Transverse colon (tissue), 4 donors: ENCODE measurements around the gene C1QBP. TPM values are rescaled to one million over a fixed set of nuclear protein-coding genes. Genes with fewer than 3 reads are reported as not detected.

Source experiments
- DNase-seq: peaks from one replicate; pipeline ENCODE4 v3.0.0-alpha.2; 2019
- H3K27ac ChIP-seq, 4 donors: fragments of 200-600 bp; sonication (generic); 2 replicates each; pipeline ENCODE4 v1.5.1; 2016 to 2018; ENCODE audit warnings: inconsistent platforms in 4 of 4
- H3K27me3 ChIP-seq: fragments of 200-600 bp; sonication (generic); 2 replicates; pipeline ENCODE4 v1.5.1; 2017; ENCODE audit warnings: inconsistent platforms
- H3K36me3 ChIP-seq, 4 donors: fragments of 200-600 bp; sonication (generic); 2 replicates each; pipeline ENCODE4 v1.5.1; 2017 to 2019; ENCODE audit warnings: inconsistent platforms in 4 of 4
- H3K4me1 ChIP-seq, 4 donors: fragments of 200-600 bp; sonication (generic); 2 replicates each; pipeline ENCODE4 v1.5.1; 2017 to 2020; ENCODE audit warnings: inconsistent platforms in 4 of 4
- H3K4me3 ChIP-seq, 4 donors: fragments of 200-600 bp; sonication (generic); 1 replicate in 1 of 4; 2 replicates in 3 of 4; pipeline versions ENCODE4 v1.5.1 to v1.6.1; 2017 to 2019; ENCODE audit warnings: inconsistent platforms in 4 of 4
- H3K9me3 ChIP-seq, 2 donors: fragments of 200-600 bp; sonication (generic); 2 replicates each; pipeline ENCODE4 v1.5.1; 2017 to 2019; ENCODE audit warnings: inconsistent platforms in 2 of 2
- CTCF ChIP-seq, 5 experiments: fragments of 200-600 bp in 3 of 5; fragments of 450-650 bp in 2 of 5; sonication (generic) in 3 of 5; IDR thresholded peaks; 1 replicate in 2 of 5; 2 replicates in 3 of 5; pipeline ENCODE4 v1.5.1; 2016 to 2017; ENCODE audit warnings: antibody characterized with exemption in 5 of 5, inconsistent platforms in 3 of 5, mild to moderate bottlenecking in 2 of 5, moderate library complexity in 1 of 5
- EP300 ChIP-seq: sonication (generic); formaldehyde crosslinking; IDR thresholded peaks from one replicate; pipeline ENCODE4 v1.6.1; 2017; ENCODE audit warnings: antibody characterized with exemption, low read depth
- POLR2A ChIP-seq: fragments of 450-650 bp; IDR thresholded peaks from one replicate; pipeline ENCODE4 v1.6.1; 2016; ENCODE audit warnings: antibody characterized with exemption, mild to moderate bottlenecking, moderate library complexity
- POLR2AphosphoS5 ChIP-seq, 3 donors: sonication (generic); formaldehyde crosslinking; IDR thresholded peaks; one replicate each; pipeline ENCODE4 v1.6.1; 2016; ENCODE audit warnings: antibody characterized with exemption in 3 of 3
- WGBS, 2 donors: methylation state at CpG; one replicate each; pipeline ENCODE4 v1.1.5; 2018; ENCODE audit warnings: low coverage in 1 of 2; 5-methylcytosine and 5-hydroxymethylcytosine counted together
- in situ Hi-C, 4 donors: fragments of 200-750 bp; cut with MboI; loops; one replicate each; pipeline versions ENCODE4 v1.15.0 to v1.15.1; 2017; ENCODE audit warnings: low sequenced_read_pairs in 3 of 4, low pct_ligation_motif_present in 1 of 4, low pct_unique_long_range_greater_than_20kb in 1 of 4
- intact Hi-C: fragments of 100-400 bp; cut with DNase I; formaldehyde crosslinking; loops from one replicate; pipeline ENCODE4 v1.15.1; 2023; ENCODE audit warnings: low total_unique reads
- total RNA-seq, 4 donors: library from RNA; depleted of rRNA; stranded (reverse); fragments of >200 nt; gene quantifications; one replicate each; pipeline ENCODE4 v1.1.0, GENCODE V29; 2016

The C1QBP gene
- total RNA-seq, 4 donors from 2014 or later, result 31.0 to 183 (median 85.8) TPM

GRCh38 chr17:5413682-5414081 lies 25.3 kb downstream of the C1QBP start:
- intact Hi-C loops (no loop called here), in situ Hi-C loops (no loop called here)
- no peak for DNase-seq
- 18 to 43% methylated on average over 4 of the region's 4 CpGs for WGBS, 2 donors
- Histone ChIP-seq H3K27ac (peak overlapping the region; percentile 38 to 52 (median 48)), H3K4me1 (peaks cover 12 to 45% (median 28%) of the 10 kb centered on the region in 4 donors), H3K4me3 (no peak overlapping the region), H3K27me3 (no peaks in the 10 kb centered on the region), H3K36me3 (peaks cover 0 to 28% (median 7%) of the 10 kb centered on the region in 4 donors), H3K9me3 (no peaks in the 10 kb centered on the region)
- TF ChIP-seq POLR2A, result no peak
- peak in 1 of 3 donors; percentile 62 for TF ChIP-seq POLR2AphosphoS5 (IDR thresholded peaks at IDR 0.05)

GRCh38 chr17:5410594-5411272 lies 28.2 kb downstream of the C1QBP start:
- 88 to 90% methylated on average over 7 of the region's 7 CpGs for WGBS, 2 donors
- intact Hi-C loops, result no loop called here

GRCh38 chr17:5408186-5408585 lies 30.8 kb downstream of the C1QBP start:
- Histone ChIP-seq H3K27ac (no peak overlapping the region), H3K36me3 (peaks cover 0 to 54% (median 22%) of the 10 kb centered on the region in 4 donors), H3K4me3 (no peak overlapping the region), H3K27me3 (no peaks in the 10 kb centered on the region), H3K9me3 (no peaks in the 10 kb centered on the region), H3K4me1 (peaks cover 0 to 10% (median 8%) of the 10 kb centered on the region in 4 donors)
- 80 to 89% methylated on average over 3 to 5 of the region's 5 CpGs for WGBS, 2 donors
- in situ Hi-C loops (no loop called here), intact Hi-C loops (no loop called here)
- no peak for TF ChIP-seq POLR2A
- TF ChIP-seq POLR2AphosphoS5 (IDR thresholded peaks at IDR 0.05), result no peak
- TF ChIP-seq CTCF (IDR thresholded peaks at IDR 0.05), result no peak
- no peak for TF ChIP-seq EP300
- no peak for DNase-seq

More at GRCh38 chr17:5410594-5411272, 28.2 kb downstream of the C1QBP start:
- Histone ChIP-seq H3K36me3 (peaks cover 0 to 47% (median 13%) of the 10 kb centered on the region in 4 donors), H3K27me3 (no peaks in the 10 kb centered on the region), H3K4me3 (no peak overlapping the region), H3K9me3 (no peaks in the 10 kb centered on the region), H3K4me1 (peaks cover 0 to 26% (median 14%) of the 10 kb centered on the region in 4 donors), H3K27ac (no peak overlapping the region)
- no peak for DNase-seq
- no peak for TF ChIP-seq EP300
- no peak for TF ChIP-seq POLR2AphosphoS5 (IDR thresholded peaks at IDR 0.05)
- no peak for TF ChIP-seq POLR2A
- no peak for TF ChIP-seq CTCF (IDR thresholded peaks at IDR 0.05)
- in situ Hi-C loops, result no loop called here

- in situ Hi-C loops (no loop called here), intact Hi-C loops (no loop called here)
- no peak overlapping the region for H3K4me3 ChIP-seq
- peak overlapping the region in 1 of 4 donors; percentile 28 for H3K27ac ChIP-seq
- H3K36me3 ChIP-seq, result peaks cover 0 to 49% (median 24%) of the 10 kb centered on the region in 4 donors
- peaks cover 0 to 10% (median 8%) of the 10 kb centered on the region in 4 donors for H3K4me1 ChIP-seq
- H3K9me3 ChIP-seq, result no peaks in the 10 kb centered on the region
- no peak for DNase-seq
- 56 to 78% methylated on average over 2 to 4 of the region's 4 CpGs for WGBS, 2 donors
- TF ChIP-seq EP300, result no peak
- H3K27me3 ChIP-seq, result no peaks in the 10 kb centered on the region
Observed at GRCh38 chr17:5405400-5405799, 33.6 kb downstream of the C1QBP start.

GRCh38 chr17:5399767-5400166 lies 39.2 kb downstream of the C1QBP start:
- H3K27ac ChIP-seq, result no peak overlapping the region
- H3K27me3 ChIP-seq, result no peaks in the 10 kb centered on the region
- intact Hi-C loops (no loop called here), in situ Hi-C loops (no loop called here)
- no peaks in the 10 kb centered on the region for H3K4me1 ChIP-seq
- TF ChIP-seq CTCF (IDR thresholded peaks at IDR 0.05) (no peak), EP300 (no peak), POLR2AphosphoS5 (IDR thresholded peaks at IDR 0.05) (no peak), POLR2A (no peak)
- H3K9me3 ChIP-seq, result no peaks in the 10 kb centered on the region
- no peak overlapping the region for H3K4me3 ChIP-seq
- peaks cover 0 to 73% (median 32%) of the 10 kb centered on the region in 4 donors for H3K36me3 ChIP-seq
- 83 to 88% methylated on average over 6 of the region's 6 CpGs for WGBS, 2 donors
- DNase-seq, result no peak
